Measurements from ENCODE around the gene NOVA2.

DNA sequence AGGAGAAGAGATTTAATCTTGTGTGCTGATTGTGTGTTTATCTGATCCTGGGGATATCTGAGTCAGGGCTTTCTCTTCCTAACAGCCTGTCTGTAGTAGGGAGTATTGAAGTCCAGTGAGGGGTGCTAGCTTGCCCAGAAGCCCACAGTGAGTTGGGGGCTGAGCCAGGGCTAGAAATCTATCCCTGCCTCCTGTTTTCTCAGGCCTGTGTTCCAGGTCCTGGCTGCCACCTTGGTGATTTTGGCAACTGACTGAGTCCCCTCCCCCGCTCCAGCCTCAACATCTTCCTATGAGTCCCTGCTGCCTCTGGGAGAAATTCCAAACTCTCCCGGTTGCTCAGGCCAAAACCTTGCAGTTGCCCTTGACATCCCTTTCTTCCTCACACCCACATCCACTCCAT, 7.7 kb upstream of the NOVA2 start:
- TF ChIP-seq CTCF (IDR thresholded peaks at IDR 0.05; ENCODE audit: low read depth, low read length, poor library complexity, severe bottlenecking) (no peak), EZH2phosphoT487 (IDR thresholded peaks at IDR 0.05; ENCODE audit: borderline replicate concordance, low read length) (no peak)

Data from DOHH2 (cell line).